Neural progenitor cell (in vitro differentiated cells): ENCODE measurements around the gene SH3GL3.

Experiments used
- CTCF ChIP-seq: fragments of 200-600 bp; sonication (generic); IDR thresholded peaks from 2 replicates; pipeline ENCODE4 v1.5.1; 2017; ENCODE audit warnings: antibody characterized with exemption, mild to moderate bottlenecking
- EZH2 ChIP-seq: fragments of 200-600 bp; sonication (generic); IDR thresholded peaks from 2 replicates; pipeline ENCODE4 v1.6.1; 2017; ENCODE audit warnings: antibody characterized with exemption, mild to moderate bottlenecking, moderate library complexity

DNA sequence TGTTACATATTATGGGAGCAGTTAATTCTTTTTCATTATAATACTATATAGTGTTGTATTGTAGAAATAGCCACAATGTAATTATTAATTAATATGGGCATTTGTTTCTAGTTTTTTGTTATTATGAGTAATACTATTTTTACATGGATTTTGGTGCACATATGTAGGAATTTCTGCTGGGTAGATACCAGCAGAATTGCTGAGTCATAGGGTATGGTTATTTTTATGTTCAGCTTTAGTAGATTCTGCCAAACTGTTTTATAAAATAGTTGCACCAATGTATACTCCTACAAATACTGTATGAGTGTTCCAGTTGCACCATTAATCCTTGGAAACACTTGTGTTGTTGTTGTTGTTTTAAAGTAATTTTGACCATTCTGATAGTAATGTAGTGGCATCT, 91.5 kb downstream of the SH3GL3 start:
- TF ChIP-seq EZH2 (no peak), CTCF (no peak)
